GM23338 (cell line): Measurements from ENCODE around the gene EXOC6B. TPM values are rescaled to one million over a fixed set of nuclear protein-coding genes. Genes with fewer than 3 reads are reported as not detected.

Experiments used
- ATAC-seq: fragments of 200-7000 bp; cut with Tn5 transposase; 3 replicates; pipeline ENCODE4 v1.9.1; 2020
- DNase-seq: peaks from one replicate; pipeline ENCODE4 v3.0.0-alpha.2; 2015; ENCODE audit warnings: low spot score
- H2AFZ ChIP-seq: fragments of 200-600 bp; sonication (generic); 2 replicates; pipeline ENCODE4 v1.8.0; 2016; ENCODE audit warnings: antibody characterized with exemption, mild to moderate bottlenecking, moderate library complexity
- H3F3A ChIP-seq: fragments of 200-600 bp; sonication (generic); replicated peaks from 2 replicates; pipeline ENCODE4 v1.8.0; 2017; ENCODE audit warnings: antibody characterized with exemption, mixed run types, low read depth
- H3K27ac ChIP-seq: fragments of 200-600 bp; sonication (generic); 2 replicates; pipeline ENCODE4 v1.6.1; 2016; ENCODE audit warnings: low read depth
- H3K27me3 ChIP-seq: fragments of 200-600 bp; sonication (generic); 2 replicates; pipeline ENCODE4 v1.8.0; 2016; ENCODE audit warnings: mild to moderate bottlenecking, mixed run types, moderate library complexity; ENCODE audit not compliant: insufficient read depth
- H3K36me3 ChIP-seq: fragments of 200-600 bp; sonication (generic); 2 replicates; pipeline ENCODE4 v1.8.0; 2016; ENCODE audit warnings: mild to moderate bottlenecking; ENCODE audit not compliant: insufficient read depth
- H3K4me1 ChIP-seq: fragments of 200-600 bp; sonication (generic); 2 replicates; pipeline ENCODE4 v1.8.0; 2016; ENCODE audit warnings: mild to moderate bottlenecking, moderate library complexity; ENCODE audit not compliant: insufficient read depth
- H3K4me2 ChIP-seq: fragments of 200-600 bp; sonication (generic); 2 replicates; pipeline ENCODE4 v1.7.1; 2017; ENCODE audit warnings: mixed run types
- H3K4me3 ChIP-seq: fragments of 200-600 bp; sonication (generic); 2 replicates; pipeline ENCODE4 v1.6.1; 2016; ENCODE audit warnings: mixed run types
- H3K79me2 ChIP-seq: fragments of 200-600 bp; sonication (generic); replicated peaks from 2 replicates; pipeline ENCODE4 v1.8.0; 2017; ENCODE audit warnings: mild to moderate bottlenecking; ENCODE audit not compliant: insufficient read depth
- H3K9me2 ChIP-seq: fragments of 200-600 bp; sonication (generic); 2 replicates; pipeline ENCODE4 v1.8.0; 2017; ENCODE audit not compliant: insufficient read depth
- H4K20me1 ChIP-seq: fragments of 200-600 bp; sonication (generic); replicated peaks from 2 replicates; pipeline ENCODE4 v1.8.0; 2017; ENCODE audit warnings: mild to moderate bottlenecking; ENCODE audit not compliant: insufficient read depth
- H3K27ac Mint-ChIP-seq: 2 replicates; pipeline ENCODE4 v1.8.0; 2020; ENCODE audit warnings: inconsistent platforms, mild to moderate bottlenecking, moderate library complexity, mixed read lengths
- H3K27me3 Mint-ChIP-seq: 3 replicates; pipeline ENCODE4 v1.8.0; 2022; ENCODE audit warnings: low read depth, mild to moderate bottlenecking, moderate library complexity, mixed read lengths, inconsistent platforms; ENCODE audit not compliant: insufficient read depth, poor library complexity
- H3K36me3 Mint-ChIP-seq: 3 replicates; pipeline ENCODE4 v1.8.0; 2021; ENCODE audit warnings: low read depth, mild to moderate bottlenecking, inconsistent platforms, moderate library complexity, mixed read lengths
- H3K4me1 Mint-ChIP-seq: 3 replicates; pipeline ENCODE4 v1.8.0; 2020; ENCODE audit warnings: mild to moderate bottlenecking, inconsistent platforms, mixed read lengths
- H3K4me3 Mint-ChIP-seq: 3 replicates; pipeline ENCODE4 v1.8.0; 2021; ENCODE audit warnings: moderate library complexity, mild to moderate bottlenecking, inconsistent platforms, mixed read lengths
- H3K9me3 Mint-ChIP-seq: 3 replicates; pipeline ENCODE4 v1.8.0; 2020; ENCODE audit warnings: moderate library complexity, mild to moderate bottlenecking, inconsistent platforms, mixed read lengths
- EZH2 ChIP-seq: fragments of 200-600 bp; sonication (generic); IDR thresholded peaks from one replicate; pipeline ENCODE4 v1.8.0; 2017; ENCODE audit warnings: antibody characterized with exemption, mild to moderate bottlenecking, low read depth; ENCODE audit not compliant: unreplicated experiment
- JUNB ChIP-seq: IDR thresholded peaks from one replicate; pipeline ENCODE4 v1.6.1; 2016; ENCODE audit warnings: antibody characterized with exemption; ENCODE audit not compliant: unreplicated experiment
- NANOG ChIP-seq: IDR thresholded peaks from 2 replicates; pipeline ENCODE4 v1.6.1; 2016; ENCODE audit warnings: antibody characterized with exemption, borderline replicate concordance
- STAT1 ChIP-seq: IDR thresholded peaks from one replicate; pipeline ENCODE4 v1.6.1; 2016; ENCODE audit warnings: antibody characterized with exemption; ENCODE audit not compliant: unreplicated experiment
- ZNF114 ChIP-seq: fragments of 250-450 bp; sonication (Bioruptor Pico); IDR thresholded peaks from 2 replicates; pipeline ENCODE4 v1.5.0; 2020; ENCODE audit warnings: mild to moderate bottlenecking, moderate library complexity
- ZNF331 ChIP-seq: fragments of 250-450 bp; sonication (Bioruptor Pico); IDR thresholded peaks from 2 replicates; pipeline ENCODE4 v1.5.0; 2020; ENCODE audit warnings: low read depth, mild to moderate bottlenecking, moderate library complexity
- ZNF462 ChIP-seq: fragments of 250-450 bp; sonication (Bioruptor Pico); IDR thresholded peaks from 2 replicates; pipeline ENCODE4 v1.5.0; 2020; ENCODE audit warnings: mild to moderate bottlenecking, moderate library complexity
- polyA plus RNA-seq: library from polyadenylated mRNA; unstranded; fragments of >200 nt; fragmentation: Nextera tagmentation; extraction: Ambion mirVana; gene quantifications from 2 replicates; pipeline ENCODE4 v1.2.1, GENCODE V29; 2016
- total RNA-seq: library from RNA; depleted of rRNA; stranded (reverse); fragments of >200 nt; shearing (Covaris generic); gene quantifications from 2 replicates; pipeline ENCODE4 v1.2.3, GENCODE V29; 2014

The EXOC6B gene
- total and polyA plus RNA-seq, 2 experiments from 2014 or later, result 7.2 to 45.9 TPM

DNA sequence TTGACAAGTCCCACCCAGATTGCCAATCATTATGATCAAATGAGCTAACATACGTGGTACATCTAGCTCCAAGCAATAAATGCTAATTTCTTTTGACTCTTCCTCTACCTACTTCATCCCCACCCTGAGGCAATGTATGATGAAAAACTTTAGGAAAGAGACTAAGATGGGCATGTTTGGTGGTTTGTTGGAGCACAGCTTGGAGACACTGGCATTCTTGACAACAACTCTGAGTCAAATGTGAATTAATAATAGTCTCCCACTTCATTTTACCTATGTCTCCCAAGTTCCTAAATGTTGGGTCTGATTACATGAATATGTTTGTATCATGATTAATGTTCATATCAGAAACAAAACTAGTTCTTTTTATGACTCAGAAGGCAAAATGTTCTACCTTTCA lies 36.6 kb downstream of the EXOC6B start (continued):
- TF ChIP-seq ZNF462 (CRISPR knock-in tag) (no peak), JUNB (no peak), STAT1 (no peak), ZNF331 (CRISPR knock-in tag) (no peak)

DNA sequence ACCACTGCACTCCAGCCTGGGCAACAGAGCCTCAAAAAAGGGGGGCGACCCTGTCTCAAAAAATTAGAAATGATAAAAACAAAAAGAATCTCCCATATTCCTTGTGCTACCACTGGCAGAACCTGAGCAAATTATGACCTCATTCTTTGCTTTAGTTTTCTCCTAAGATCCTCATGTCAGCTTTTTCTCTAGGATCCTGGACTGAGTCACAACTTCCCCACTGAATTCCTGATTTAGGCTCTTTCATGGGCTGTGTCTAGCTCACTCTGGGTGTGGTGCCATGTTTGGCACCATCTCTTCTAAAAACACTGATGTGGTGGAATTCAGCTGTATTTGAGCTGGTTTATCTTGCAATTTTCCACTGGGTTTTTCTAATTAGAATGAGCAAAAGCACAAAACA lies 37.1 kb downstream of the EXOC6B start:
- H3K27ac Mint-ChIP-seq, result no peak overlapping the region
- peaks cover 20% of the 10 kb centered on the region for H3K36me3 Mint-ChIP-seq
- Histone ChIP-seq H3K4me3 (no peak overlapping the region), H3K9me2 (no peaks in the 10 kb centered on the region), H3F3A (no peaks in the 10 kb centered on the region), H4K20me1 (0 out of 2 replicates have a peak, but pooled peaks cover 9% of the 10 kb centered on the region), H3K79me2 (0 out of 2 replicates have a peak, but pooled peaks cover 9% of the 10 kb centered on the region), H3K4me1 (no peaks in the 10 kb centered on the region), H2AFZ (no peak overlapping the region), H3K4me2 (no peak overlapping the region), H3K27ac (no peak overlapping the region), H3K36me3 (no peaks in the 10 kb centered on the region), H3K27me3 (no peaks in the 10 kb centered on the region)
- H3K4me3 Mint-ChIP-seq, result no peak overlapping the region
- ATAC-seq, result no peak
- no peaks in the 10 kb centered on the region for H3K4me1 Mint-ChIP-seq
- H3K9me3 Mint-ChIP-seq, result peaks cover 14% of the 10 kb centered on the region; the same call in 2 of the 3 replicates
- peaks cover 1% of the 10 kb centered on the region for H3K27me3 Mint-ChIP-seq
- DNase-seq, result no peak
- no peak for TF ChIP-seq ZNF114 (CRISPR knock-in tag)
- no peak for TF ChIP-seq NANOG
- no peak for TF ChIP-seq EZH2
- TF ChIP-seq ZNF462 (CRISPR knock-in tag), result no peak
- TF ChIP-seq STAT1, result no peak
- TF ChIP-seq JUNB, result no peak
